A204.1 (cell line): ENCODE data around the gene MYRIP.
A peak's percentile ranks its signal among the peaks of the same experiment; 100 is the strongest.

Experiments
- FAIRE-seq: peaks from 2 replicates; lab custom pipeline; 2012; peaks lifted over from hg19 to GRCh38; lab: Jason Lieb, UNC

Gene MYRIP

GRCh38 chr3:40294434-40294833 lies 485.0 kb downstream of the MYRIP start:
- no peak for FAIRE-seq

DNA sequence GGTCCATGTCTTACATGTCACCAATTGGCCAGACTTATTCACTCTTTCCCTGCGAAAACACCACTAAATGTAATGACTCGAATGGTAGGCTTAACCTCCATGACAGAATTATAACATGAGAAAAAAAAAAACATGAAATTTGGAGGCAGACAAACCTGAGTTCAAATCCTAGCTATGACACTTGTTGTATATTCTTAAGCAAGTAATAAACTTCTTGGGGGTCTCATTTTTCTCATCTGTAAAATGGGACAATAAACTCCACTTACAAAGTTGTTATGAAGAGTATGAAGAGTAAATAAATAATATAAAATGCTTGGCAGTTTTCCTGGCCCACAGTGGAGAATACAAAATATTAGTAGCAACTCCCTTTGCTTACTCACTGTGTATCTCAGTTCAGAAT lies 488.7 kb downstream of the MYRIP start:
- FAIRE-seq: no peak

DNA sequence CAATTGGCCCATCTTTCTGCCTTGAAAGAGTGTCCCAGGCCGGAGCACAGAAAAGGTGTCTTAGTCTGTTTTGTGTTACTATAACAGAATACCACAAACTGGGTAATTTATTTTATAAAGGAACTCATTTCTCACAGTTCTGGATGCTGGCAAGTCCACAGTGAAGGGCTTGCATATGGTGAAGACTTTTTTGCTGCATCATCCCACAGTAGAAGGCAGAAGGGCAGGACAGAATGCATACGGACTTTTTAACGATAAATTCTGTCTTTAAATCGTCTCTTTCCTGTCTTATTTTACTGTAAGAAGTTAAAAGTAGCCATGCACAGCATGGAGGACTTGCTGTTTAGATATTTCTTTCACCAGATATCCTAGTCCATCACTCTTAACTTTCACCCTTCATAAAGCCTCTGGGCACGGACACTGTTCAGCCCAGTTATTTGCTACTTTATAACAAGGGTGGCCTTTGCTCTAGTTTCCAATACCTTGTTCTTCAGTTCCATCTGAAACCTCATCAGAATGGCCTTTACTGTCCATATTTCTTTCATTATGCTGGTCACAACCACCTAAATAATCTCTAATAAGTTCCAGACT lies 489.8 kb downstream of the MYRIP start:
- FAIRE-seq: no peak

- FAIRE-seq: no peak
These were observed 490.4 kb downstream of the MYRIP start for GRCh38 chr3:40299721-40300335.

GRCh38 chr3:40302784-40303183 lies 493.4 kb downstream of the MYRIP start:
- no peak for FAIRE-seq

DNA sequence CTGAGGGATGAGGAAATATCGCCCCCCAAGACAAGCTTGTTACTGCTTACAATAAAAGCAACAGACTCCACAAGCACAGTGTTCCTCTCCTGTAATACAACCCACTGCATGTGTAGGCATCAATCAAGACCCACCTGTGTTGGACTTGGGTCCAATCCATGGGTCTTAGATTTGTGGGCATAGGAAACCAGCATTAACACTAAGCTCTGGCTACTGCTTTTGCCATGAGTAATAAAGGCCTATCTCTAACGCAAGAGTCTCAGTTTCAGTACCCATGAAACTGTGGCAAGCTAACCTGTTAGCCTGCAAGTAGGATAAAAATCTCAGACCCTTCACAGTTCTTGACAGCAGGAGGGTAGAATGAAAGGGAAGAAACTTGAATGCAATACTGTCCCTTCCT lies 494.9 kb downstream of the MYRIP start:
- no peak for FAIRE-seq

DNA sequence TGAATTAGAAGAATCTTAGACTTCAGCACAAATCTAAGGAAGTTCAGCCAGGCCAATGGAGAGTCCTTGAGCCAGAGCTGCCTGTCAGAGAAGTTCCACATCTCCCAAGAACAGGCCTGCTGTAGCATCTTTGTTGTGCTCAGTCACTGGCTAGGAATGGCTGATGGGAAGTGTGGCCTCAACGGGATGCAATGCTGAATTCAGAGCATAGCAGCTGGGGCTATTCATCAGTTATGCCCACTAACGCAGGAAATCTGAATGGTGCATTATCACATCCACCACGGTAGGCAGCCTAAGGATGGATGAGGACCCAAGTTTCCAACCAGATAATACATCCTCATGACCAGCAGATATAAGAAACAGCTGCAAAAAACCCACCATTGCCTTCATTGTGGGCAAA lies 496.9 kb downstream of the MYRIP start:
- FAIRE-seq: no peak

GRCh38 chr3:40307176-40307575 lies 497.8 kb downstream of the MYRIP start:
- no peak for FAIRE-seq

DNA sequence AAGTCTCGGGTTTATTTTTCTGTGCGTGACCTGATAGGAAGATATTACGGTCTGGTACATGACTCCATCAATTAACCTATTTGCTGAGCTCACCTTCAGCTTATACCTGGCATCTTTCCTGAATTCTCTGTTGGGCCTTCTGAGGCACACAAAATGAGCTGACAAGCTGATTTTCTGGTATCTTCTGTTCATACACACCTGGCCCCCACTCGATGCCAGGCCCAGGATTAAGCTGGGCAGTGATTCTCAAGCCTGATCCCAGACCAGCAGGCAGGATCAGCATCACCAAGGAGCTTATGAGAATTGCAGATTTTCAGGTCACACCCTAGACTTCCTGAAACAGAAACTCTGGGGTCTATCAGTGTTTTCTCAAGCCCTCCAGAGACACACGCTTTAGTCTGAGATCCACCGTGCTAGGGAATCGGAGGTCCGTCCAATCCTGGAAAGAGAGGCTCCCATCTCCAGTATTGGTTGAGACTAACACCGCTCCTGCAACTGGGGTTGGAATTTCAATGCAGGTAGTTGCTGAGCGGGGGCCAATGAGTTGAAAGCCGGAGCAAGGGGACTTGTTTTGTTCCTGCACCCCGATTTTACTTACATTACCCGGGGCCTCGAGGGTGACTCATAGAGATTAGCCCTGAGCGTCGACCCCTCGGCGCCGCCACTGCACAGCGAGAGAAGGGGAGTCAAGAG lies 499.5 kb downstream of the MYRIP start:
- no peak for FAIRE-seq

DNA sequence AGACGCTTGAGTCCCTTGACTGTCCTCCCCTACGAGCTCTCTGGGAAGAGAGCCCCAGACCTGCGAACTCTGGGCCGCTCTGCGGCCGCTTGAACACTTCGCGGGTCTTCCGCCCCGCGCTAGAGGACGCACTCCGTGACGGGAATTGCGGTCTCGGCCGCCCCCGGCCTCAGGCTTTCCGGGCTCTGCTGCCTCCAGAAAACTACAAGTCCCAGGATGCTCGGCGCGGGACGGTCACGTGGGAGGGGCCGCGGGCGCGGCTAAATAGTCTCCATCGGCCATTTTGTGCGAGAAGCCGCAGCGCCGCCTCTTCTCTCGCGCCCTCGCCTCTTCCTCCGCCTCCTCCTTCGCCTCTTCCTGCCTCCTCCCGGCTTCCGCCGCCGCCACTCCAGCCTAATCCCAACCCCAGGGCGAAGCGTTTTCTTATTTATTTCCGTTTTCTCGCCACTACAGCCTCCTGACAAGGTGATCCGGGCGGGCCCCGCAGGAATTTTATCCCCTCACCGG lies 500.1 kb downstream of the MYRIP start, which contains the start of gene EIF1B:
Gene EIF1B (plus strand): TSS at position 290 of the 507 bp plus-strand sequence. CDS start 235 bp downstream, outside the sequence.
- peak; percentile 95 for FAIRE-seq
